Activated T-cell treated with anti-CD3 and anti-CD28 coated beads for 24 hours (primary cell): ENCODE measurements around the gene TRIM65.

Experiments
- DNase-seq: peaks from one replicate; pipeline ENCODE4 v3.0.0-alpha.2; 2020; ENCODE audit warnings: low read depth

Gene TRIM65

DNA sequence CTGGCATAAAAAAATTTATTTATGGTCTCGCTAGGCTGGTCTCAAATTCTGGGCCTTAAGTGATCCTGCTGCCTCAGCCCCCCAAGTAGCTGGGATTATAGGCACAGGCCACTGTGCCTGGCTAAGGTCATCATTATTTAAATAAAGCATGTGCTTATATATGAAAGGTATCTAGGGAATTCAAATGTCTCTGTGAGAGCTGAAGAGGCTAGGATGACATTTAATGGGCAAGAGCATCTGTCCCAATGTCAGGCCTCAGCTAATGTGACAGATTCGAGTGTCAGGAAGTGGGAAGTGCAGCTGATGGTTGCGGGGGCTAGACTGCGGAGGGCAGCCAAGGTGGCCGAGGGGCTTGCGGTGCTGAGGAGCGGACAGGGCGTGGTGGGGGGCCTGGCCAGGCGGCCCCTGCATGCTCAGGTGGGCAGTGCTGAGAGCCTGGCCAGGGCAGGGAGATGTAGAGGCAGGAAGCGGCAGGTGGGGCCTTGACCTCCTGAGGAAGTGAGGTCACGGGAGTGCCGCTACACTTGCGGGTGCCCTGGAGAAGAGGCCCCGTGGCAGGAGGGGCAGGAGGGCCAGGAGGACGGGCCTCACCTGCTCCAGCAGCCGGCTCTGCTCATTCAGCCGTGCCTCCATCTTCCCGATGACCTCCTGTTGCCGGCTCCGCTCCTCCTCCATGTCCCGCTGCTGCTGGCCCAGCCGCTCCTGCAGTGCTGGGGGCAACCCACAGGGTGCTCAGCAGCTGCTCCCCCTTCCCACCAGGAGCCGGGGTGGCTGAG lies 20.6 kb upstream of the TRIM65 start:
- DNase-seq, result no peak

DNA sequence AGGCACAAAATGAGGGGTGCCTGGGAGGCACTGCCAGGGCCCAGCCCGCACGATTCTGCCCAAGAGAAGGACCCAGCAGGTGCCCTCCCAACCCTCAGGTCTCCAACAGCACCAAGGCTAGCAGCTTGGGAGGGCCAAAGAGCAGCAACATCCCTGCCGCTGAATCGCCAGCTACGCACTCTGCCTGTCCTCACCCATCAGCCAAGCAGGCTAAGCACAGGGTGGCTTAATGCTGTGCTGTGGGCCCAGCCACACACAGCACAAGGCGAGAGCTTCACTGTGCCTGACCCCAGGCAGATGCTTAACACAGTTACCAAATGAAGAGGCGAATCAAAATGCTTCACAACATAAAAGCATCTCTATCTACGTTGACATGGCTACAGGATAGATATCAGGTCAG lies 18.5 kb upstream of the TRIM65 start:
- no peak for DNase-seq

- DNase-seq, result no peak
Observed at GRCh38 chr17:75914643-75915267, 18.0 kb upstream of the TRIM65 start.

DNA sequence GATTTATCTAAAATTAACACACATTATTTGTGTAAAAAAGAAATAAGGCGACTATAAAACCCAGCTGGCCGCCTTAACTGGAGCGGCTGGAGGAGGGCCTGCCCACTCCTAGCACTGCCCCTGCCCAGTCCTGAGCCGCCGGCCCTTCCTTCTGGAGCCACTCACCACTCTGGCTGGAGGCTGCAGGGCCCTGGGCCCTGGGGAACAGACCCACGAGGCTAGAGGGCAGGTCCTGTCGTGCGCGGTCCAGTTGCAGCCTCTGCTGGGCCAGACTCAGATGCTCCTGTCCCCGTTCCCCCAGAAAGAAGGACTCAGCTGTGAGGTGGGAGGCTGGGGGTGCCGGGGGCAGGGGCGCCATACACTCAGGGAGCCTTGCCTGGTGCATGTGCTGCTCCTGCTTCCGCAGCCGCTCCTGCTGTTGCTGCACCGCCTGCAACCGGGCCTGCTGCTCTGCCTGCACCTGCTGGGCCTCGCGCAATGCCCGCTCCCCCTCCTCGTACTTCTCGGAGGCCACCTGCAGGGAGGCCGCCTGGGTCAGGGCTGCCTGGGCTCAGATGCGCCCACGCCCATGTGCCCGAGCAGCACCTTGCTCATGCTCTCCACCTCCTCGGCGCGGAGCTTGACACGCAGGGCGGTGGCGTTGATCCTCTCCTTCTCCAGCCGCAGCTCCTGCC lies 16.9 kb upstream of the TRIM65 start:
- DNase-seq, result no peak

GRCh38 chr17:75910699-75911098 lies 13.9 kb upstream of the TRIM65 start:
- no peak for DNase-seq

DNA sequence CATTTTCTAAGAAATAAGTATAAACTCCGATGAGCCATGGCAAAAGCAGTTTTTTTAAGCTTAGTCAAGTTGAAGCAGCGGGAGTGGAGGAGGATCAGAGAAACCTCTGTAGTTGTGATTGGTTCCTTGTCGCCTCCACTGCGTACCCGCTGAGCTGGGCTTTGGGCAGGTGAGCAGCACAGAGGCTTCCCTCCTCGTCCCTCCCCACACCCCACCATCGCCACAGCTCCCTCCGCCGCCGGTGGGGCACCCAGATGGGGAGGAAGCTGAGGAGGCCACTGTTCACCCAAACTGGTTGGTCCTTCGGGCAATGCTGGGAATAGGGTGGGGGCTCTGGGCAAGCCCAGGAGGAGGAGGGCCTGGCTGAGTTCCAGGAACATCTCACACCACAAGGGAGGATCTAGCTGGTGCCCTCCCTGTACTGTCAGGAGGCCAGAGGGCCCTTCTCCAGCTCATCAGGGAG lies 13.1 kb upstream of the TRIM65 start:
- DNase-seq, result no peak

- DNase-seq, result no peak
Observed at GRCh38 chr17:75909051-75909811, 12.5 kb upstream of the TRIM65 start.

GRCh38 chr17:75908201-75908600 lies 11.4 kb upstream of the TRIM65 start:
- no peak for DNase-seq

GRCh38 chr17:75906143-75906884 lies 9.6 kb upstream of the TRIM65 start:
- no peak for DNase-seq

DNA sequence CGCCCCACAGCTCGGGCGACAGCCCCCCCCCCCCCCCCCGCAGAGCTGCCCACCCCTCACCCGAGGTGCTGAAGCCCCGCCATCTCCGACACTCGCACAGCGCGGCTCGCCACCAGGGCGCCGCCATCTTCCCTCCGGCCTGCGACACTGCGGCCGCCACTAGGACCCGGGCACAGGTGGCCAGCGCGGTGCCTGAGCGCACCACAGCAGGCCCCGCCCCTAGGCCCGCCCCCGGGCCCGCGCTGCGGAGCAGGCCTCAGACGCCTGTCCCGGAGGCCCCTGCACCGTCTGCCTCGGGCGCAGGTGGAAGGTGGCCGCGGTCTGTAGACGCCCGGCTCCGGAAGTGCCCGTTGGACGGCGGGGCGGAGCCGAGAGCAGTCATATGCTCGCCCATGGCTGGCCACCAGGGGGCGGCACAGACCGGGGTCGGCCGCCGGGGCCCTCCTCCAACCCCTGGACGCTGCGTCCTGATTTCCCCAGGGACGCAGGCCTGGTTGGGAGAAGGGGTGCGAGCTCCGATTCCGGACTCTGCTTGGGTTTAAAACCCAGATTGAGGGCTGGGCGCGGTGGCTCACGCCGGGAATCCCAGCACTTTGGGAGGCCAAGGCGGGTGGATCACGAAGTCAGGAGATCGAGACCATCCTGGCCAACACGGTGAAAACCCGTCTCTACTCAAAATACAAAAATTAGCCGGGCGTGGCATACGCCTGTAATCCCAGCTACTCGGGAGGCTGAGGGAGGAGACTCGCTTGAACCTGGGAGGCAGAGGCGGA lies 8.2 kb upstream of the TRIM65 start, which contains the start of gene MRPL38:
Gene MRPL38, minus strand, starts transcription at position 136 of the 773 bp plus-strand sequence. Its CDS starts 9 bp downstream, at position 127.
- peak; percentile 94 for DNase-seq

- no peak for DNase-seq
Observed at GRCh38 chr17:75902406-75902805, 5.7 kb upstream of the TRIM65 start.

DNA sequence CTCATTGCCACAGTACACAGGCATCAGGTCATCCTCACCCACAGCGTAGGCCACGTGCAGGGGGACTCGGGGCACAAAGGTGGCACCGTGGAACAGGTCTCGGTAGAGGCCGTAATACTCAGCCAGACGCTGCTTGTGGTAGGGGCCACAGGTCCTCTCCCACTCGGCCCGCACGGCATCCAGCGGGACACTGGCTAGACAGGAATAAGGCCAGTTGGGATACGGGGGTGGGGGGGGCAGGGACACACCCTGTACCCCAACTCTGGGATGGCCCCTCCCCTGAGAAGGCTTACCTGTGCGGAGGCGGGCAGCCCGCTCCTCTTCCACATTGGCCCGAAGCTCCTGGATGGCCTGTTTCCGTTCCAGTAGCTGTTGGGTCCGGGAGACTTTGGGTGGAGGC lies 5.0 kb upstream of the TRIM65 start:
- DNase-seq, result no peak

DNA sequence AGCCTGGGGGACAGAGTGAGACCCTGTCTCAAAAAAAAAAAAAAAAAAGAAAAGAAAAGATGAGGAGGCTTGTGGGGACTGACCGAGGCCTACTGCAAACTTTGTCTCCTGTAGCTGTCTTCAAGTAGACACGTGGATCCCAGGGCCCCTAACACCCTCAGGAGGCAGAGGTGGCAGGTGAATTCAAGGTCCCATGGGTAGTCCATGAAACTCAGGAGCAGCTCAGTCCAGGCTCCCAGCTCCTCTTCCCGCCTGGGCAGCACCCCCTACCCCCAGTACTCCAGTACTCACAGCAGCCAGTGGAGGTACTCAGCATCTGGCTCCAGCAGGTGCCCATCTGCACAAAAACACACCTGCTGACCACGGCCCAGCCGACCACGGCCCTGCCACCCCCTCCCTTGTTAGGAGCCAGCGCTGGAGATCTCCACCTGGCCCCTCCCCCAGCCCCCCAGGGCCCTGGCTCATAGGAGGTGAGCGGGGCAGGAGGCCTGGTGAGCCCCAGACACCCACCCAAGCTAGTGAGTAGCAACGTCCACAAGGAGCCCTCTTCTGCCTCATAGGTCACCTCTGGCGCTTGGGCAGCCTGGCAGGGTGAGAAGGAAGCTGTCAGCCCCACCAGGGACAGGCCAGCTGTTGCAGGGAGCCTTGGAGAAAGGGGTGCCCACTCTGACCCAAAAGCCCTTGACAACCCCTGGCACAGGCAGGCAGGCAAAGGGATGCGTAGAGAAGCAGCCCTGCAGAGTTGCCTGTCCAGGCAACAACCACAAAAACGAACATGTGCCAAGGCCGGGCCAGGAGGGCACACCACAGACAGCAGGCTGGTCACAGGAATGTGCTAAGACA lies 4.2 kb upstream of the TRIM65 start:
- DNase-seq, result no peak

DNA sequence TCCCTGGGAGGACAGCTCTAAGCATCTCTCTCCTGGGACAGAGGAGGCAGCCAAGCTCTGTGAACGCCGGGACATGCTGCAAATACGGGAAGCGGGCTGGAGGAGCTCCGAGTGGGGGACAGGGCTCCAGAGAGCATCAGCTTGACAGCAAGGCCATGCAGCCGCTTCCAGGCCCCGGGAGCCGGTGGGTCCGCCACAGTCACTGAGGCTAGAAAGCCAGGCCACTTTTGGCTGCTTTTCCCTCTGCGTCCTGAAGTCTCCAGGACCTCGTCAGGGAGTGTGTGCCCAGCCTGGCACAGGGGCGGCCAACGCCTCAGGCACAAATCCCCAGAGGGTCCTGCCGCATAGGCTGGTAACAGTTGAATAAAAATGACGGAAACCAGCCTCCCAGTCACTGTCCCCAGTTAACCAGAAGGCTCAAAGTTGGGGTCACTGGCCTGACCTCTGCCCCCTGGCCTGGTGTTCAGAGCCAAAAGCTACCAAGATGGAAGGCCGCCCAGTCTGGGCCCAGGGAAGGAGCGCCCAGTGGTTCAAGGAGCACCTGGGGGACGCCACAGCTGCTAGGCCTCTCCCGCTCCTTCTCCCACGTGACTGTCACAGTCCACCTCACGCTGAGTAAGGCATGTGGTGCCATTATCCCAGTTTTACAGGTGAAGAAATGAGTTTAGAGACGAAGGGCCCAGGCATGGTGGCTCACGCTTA lies 3.2 kb upstream of the TRIM65 start:
- no peak for DNase-seq

- DNase-seq, result no peak
Observed at GRCh38 chr17:75899353-75899752, 2.6 kb upstream of the TRIM65 start.

- DNase-seq, result no peak
Observed at GRCh38 chr17:75898791-75899190, 2.0 kb upstream of the TRIM65 start.

DNA sequence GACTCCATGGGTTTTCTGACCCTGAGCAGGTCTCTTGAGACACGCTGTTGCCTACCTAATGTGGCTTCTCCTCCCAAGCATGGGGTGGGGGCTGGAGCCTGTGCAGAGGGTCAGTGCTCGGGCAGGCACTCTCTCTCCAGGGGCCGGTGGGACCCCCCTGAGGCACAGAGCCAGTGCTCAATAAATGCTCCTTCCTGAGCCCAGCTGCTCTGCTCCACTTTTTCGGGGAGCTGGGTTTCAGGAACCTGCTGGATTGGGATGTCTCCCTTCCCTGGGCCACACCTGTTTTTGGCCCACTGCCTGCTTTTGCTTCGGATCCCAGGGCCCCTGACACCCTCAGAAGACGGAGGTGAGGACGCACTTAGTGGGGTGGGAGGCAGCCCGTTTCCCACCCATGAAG lies 1.3 kb upstream of the TRIM65 start:
- DNase-seq, result no peak

GRCh38 chr17:75897160-75898019 lies 639 bp upstream of the TRIM65 start:
- no peak for DNase-seq
